ENCODE measurements around the gene ZC3H12A. TPM values are rescaled to one million over a fixed set of nuclear protein-coding genes. Genes with fewer than 3 reads are reported as not detected.

Gene ZC3H12A
- total and polyA plus RNA-seq, 12 donors, result 2.9 to 10.9 (median 4.9) TPM

GRCh38 chr1:37478890-37479254, 4.5 kb downstream of the ZC3H12A start:
- TF ChIP-seq CTCF (IDR thresholded peaks at IDR 0.05), result no peak
- ATAC-seq (no peak), DNase-seq (no peak)
- peaks cover 20 to 67% (median 57%) of the 10 kb centered on the region in 9 donors for H3K4me1 ChIP-seq
- no peaks in the 10 kb centered on the region for H3K9me3 ChIP-seq
- H3K27me3 ChIP-seq, result no peaks in the 10 kb centered on the region
- peak overlapping the region in 9 of 10 donors; percentile 11 to 98 (median 92) for H3K27ac ChIP-seq
- 58 to 89% methylated on average over 3 of the region's 3 CpGs for WGBS, 2 donors
- peak overlapping the region in 9 of 10 donors; percentile 18 to 92 (median 36) for H3K4me3 ChIP-seq
- H3K36me3 ChIP-seq, result peaks cover 8 to 78% (median 35%) of the 10 kb centered on the region in 9 donors
- intact Hi-C loops (cut with DNase I), result loop anchor here in 2 of 10 donors (5.0 kb wide), 2 partner anchors 118 to 213 kb away; partner anchors contain the start of genes CDCA8 (in 1 of the 2) and GNL2 (in 1 of the 2)

GRCh38 chr1:37479255-37480124, 5.1 kb downstream of the ZC3H12A start:
- Histone ChIP-seq H3K4me3 (peak overlapping the region in 9 of 10 donors; percentile 18 to 92 (median 36)), H3K36me3 (peaks cover 8 to 84% (median 38%) of the 10 kb centered on the region in 9 donors), H3K27me3 (no peaks in the 10 kb centered on the region), H3K27ac (peak overlapping the region; percentile 11 to 98 (median 82)), H3K9me3 (no peaks in the 10 kb centered on the region), H3K4me1 (peaks cover 20 to 65% (median 56%) of the 10 kb centered on the region in 9 donors)
- no peak for TF ChIP-seq CTCF (IDR thresholded peaks at IDR 0.05)
- intact Hi-C loops (cut with DNase I), result loop anchor here in 2 of 10 donors (5.0 kb wide), 2 partner anchors 118 to 213 kb away; partner anchors contain the start of genes CDCA8 (in 1 of the 2) and GNL2 (in 1 of the 2)
- DNase-seq, result peak; percentile 64 to 68
- ATAC-seq, result peak; percentile 12 to 75 (median 48)
- WGBS, 2 donors, result 42 to 51% methylated on average over 22 of the region's 22 CpGs

GRCh38 chr1:37480125-37480466, 5.7 kb downstream of the ZC3H12A start:
- intact Hi-C loops (cut with DNase I), result no loop called here
- Histone ChIP-seq H3K36me3 (peaks cover 8 to 88% (median 38%) of the 10 kb centered on the region in 9 donors), H3K4me3 (peak overlapping the region in 8 of 10 donors; percentile 18 to 92 (median 38)), H3K9me3 (no peaks in the 10 kb centered on the region), H3K27me3 (no peaks in the 10 kb centered on the region), H3K27ac (peak overlapping the region in 9 of 10 donors; percentile 45 to 98 (median 92)), H3K4me1 (peaks cover 22 to 69% (median 61%) of the 10 kb centered on the region in 9 donors)
- WGBS, 2 donors, result 83 to 87% methylated on average over 5 of the region's 5 CpGs
- ATAC-seq (no peak), DNase-seq (peak in 1 of 2 donors; percentile 12)
- TF ChIP-seq CTCF (IDR thresholded peaks at IDR 0.05), result no peak

- no peaks in the 10 kb centered on the region for H3K27me3 ChIP-seq
- peaks cover 22 to 69% (median 61%) of the 10 kb centered on the region in 9 donors for H3K4me1 ChIP-seq
- WGBS, 2 donors, result 76 to 81% methylated on average over 10 of the region's 10 CpGs
These were observed 6.4 kb downstream of the ZC3H12A start for GRCh38 chr1:37480581-37481288.

More at GRCh38 chr1:37480581-37481288, 6.4 kb downstream of the ZC3H12A start:
- Histone ChIP-seq H3K9me3 (no peaks in the 10 kb centered on the region), H3K4me3 (no peak overlapping the region), H3K36me3 (peaks cover 8 to 87% (median 38%) of the 10 kb centered on the region in 9 donors), H3K27ac (peak overlapping the region in 3 of 10 donors; percentile 97 to 98 (median 98))
- ATAC-seq, result no peak
- TF ChIP-seq CTCF (IDR thresholded peaks at IDR 0.05), result no peak
- intact Hi-C loops (cut with DNase I), result no loop called here
- no peak for DNase-seq

All from heart right ventricle (tissue), 16 donors.